Measurements from ENCODE around the gene MAGOHB.
"Not testable (repeated sequence)": the region's sequence is repeated elsewhere in the genome, so short reads cannot be mapped to it uniquely, and the experiment has no call there.

The MAGOHB gene

GRCh38 chr12:10613349-10614055, at the start of gene MAGOHB:
Gene MAGOHB (minus strand): TSS chr12:10613609. CDS start chr12:10613532, 77 bp downstream.
- Mint-ChIP-seq H3K9me3 (no peaks in the 10 kb centered on the region), H3K4me1 (ENCODE audit: low read depth) (peaks cover 48% of the 10 kb centered on the region), H3K4me3 (peak within 1 kb of the TSS; percentile 99), H3K36me3 (ENCODE audit: low read depth) (peaks cover 54% of the 10 kb centered on the region), H3K27ac (peak within 1 kb of the TSS; percentile 100), H3K27me3 (peaks cover 8% of the 10 kb centered on the region)
- peak; percentile 100 for DNase-seq

DNA sequence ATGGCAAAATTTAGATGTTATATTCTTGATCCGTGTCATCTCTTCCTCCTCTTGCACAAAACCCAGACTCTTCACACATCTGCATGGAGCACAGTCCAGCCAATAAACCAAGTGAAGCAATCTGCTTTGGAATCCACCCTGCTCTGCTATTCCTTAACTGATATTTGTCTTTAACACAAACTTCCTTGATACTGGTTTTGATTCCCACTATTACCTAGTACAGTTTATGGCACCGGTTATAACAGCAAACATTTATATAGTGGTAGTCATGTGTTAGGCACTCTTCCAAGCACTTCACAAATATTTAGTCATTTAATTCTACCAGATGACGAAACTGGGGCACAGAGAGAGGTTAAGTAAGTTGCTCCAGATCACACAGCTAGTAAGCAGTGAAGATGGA, 47.9 kb upstream of the MAGOHB start:
- H3K9me3 Mint-ChIP-seq: peaks cover 5% of the 10 kb centered on the region
- no peak overlapping the region for H3K27ac Mint-ChIP-seq
- no peak for DNase-seq
- no peaks in the 10 kb centered on the region for H3K36me3 Mint-ChIP-seq (ENCODE audit: low read depth)
- no peak overlapping the region for H3K4me3 Mint-ChIP-seq
- H3K4me1 Mint-ChIP-seq (ENCODE audit: low read depth): no peaks in the 10 kb centered on the region
- H3K27me3 Mint-ChIP-seq: peaks cover 15% of the 10 kb centered on the region

- Mint-ChIP-seq H3K36me3 (ENCODE audit: low read depth) (no peaks in the 10 kb centered on the region), H3K9me3 (peaks cover 9% of the 10 kb centered on the region), H3K27me3 (peaks cover 12% of the 10 kb centered on the region), H3K27ac (no peak overlapping the region), H3K4me3 (no peak overlapping the region), H3K4me1 (ENCODE audit: low read depth) (no peaks in the 10 kb centered on the region)
- DNase-seq: no peak
Observed at GRCh38 chr12:10654003-10654402, 40.6 kb upstream of the MAGOHB start.

DNA sequence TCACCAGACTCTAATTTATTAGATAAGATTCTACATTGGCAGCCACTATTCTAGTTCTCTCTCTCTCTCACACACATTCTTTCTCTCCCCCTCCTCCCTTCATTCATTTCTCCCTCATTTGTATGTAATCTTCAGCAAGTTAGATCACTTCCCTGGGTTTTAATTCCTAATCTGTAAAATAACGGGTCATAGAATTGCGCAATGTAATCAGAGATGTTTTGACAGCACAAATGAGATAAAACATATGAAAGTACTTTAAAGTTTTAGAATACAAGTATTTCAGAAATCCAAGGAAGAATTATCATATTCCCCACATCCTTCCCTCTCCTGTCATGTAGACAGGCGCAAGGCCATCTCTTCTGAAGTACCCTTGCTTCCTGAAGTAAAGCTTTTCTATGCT, 38.8 kb upstream of the MAGOHB start:
- H3K27ac Mint-ChIP-seq: no peak overlapping the region
- H3K27me3 Mint-ChIP-seq: peaks cover 18% of the 10 kb centered on the region
- peaks cover 15% of the 10 kb centered on the region for H3K9me3 Mint-ChIP-seq
- no peak overlapping the region for H3K4me3 Mint-ChIP-seq
- no peaks in the 10 kb centered on the region for H3K36me3 Mint-ChIP-seq (ENCODE audit: low read depth)
- no peak for DNase-seq
- no peaks in the 10 kb centered on the region for H3K4me1 Mint-ChIP-seq (ENCODE audit: low read depth)

- H3K4me1 Mint-ChIP-seq (ENCODE audit: low read depth); H3K4me3 Mint-ChIP-seq; H3K27ac Mint-ChIP-seq; H3K36me3 Mint-ChIP-seq (ENCODE audit: low read depth); H3K27me3 Mint-ChIP-seq; DNase-seq: not testable (repeated sequence)
- H3K9me3 Mint-ChIP-seq: peaks cover 30% of the 10 kb centered on the region
Observed at GRCh38 chr12:10646576-10646975, 33.2 kb upstream of the MAGOHB start.

DNA sequence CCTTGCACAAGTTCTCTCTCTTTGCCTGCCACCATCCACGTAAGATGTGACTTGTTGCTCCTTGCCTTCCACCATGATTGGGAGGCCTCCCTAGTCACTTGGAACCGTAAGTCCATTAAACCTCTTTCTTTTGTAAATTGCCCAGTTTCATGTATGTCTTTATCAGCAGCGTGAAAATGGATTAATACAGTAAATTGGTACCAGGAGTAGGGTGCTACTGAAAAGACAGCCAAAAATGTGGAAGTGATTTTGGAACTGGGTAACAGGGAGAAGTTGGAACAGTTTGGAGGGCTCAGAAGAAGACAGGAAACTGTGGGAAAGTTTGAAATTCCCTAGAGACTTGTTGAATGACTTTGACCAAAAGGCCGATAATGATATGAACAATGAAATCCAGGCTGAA, 32.5 kb upstream of the MAGOHB start:
- Mint-ChIP-seq H3K36me3 (ENCODE audit: low read depth) (peaks cover 9% of the 10 kb centered on the region), H3K27me3 (peaks cover 9% of the 10 kb centered on the region), H3K4me3 (no peak overlapping the region), H3K9me3 (peaks cover 30% of the 10 kb centered on the region), H3K4me1 (ENCODE audit: low read depth) (no peaks in the 10 kb centered on the region), H3K27ac (no peak overlapping the region)
- no peak for DNase-seq

DNA sequence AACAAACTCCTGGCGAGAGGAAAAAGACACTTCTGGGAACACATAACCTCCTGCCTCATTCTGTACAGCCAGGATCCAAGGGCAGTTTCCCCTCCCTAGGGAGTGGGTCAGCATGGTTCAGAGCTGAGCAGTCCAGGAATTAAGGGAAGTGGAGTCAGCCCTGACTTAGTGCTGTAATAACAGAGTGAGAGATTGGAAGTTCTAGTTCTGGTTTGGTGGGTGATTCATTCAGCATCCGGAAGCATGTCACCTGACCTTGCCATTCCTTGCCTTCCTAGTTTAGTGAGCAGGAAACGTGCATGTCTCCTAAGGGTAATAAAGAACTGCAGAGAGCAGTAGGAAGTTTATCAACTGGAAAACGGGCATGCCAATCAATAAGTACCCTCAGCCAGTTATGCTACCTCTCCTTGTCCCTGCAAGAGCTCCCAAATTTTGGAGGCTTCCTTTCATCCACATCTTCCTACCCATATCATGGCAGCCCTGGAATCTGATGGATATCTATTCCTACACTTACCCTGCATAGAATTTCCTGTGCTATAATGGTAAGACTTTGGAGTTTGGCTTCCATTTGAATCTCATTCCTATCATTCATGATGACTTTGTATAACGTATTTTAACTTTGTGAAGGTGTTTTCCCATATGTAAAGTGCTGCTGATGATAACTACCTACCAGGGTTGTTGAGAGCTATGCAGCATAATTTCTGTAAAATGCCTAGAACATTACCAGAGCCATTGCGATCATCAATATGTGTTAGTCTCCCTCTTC, 28.5 kb upstream of the MAGOHB start:
- H3K4me1 Mint-ChIP-seq (ENCODE audit: low read depth): no peaks in the 10 kb centered on the region
- H3K36me3 Mint-ChIP-seq (ENCODE audit: low read depth): peaks cover 9% of the 10 kb centered on the region
- H3K27ac Mint-ChIP-seq: no peak overlapping the region
- DNase-seq: no peak
- no peak overlapping the region for H3K4me3 Mint-ChIP-seq
- peaks cover 3% of the 10 kb centered on the region for H3K27me3 Mint-ChIP-seq
- peaks cover 25% of the 10 kb centered on the region for H3K9me3 Mint-ChIP-seq

GRCh38 chr12:10638728-10639127, 25.3 kb upstream of the MAGOHB start:
- no peak overlapping the region for H3K27ac Mint-ChIP-seq
- H3K36me3 Mint-ChIP-seq (ENCODE audit: low read depth): no peaks in the 10 kb centered on the region
- no peaks in the 10 kb centered on the region for H3K4me1 Mint-ChIP-seq (ENCODE audit: low read depth)
- H3K9me3 Mint-ChIP-seq: no peaks in the 10 kb centered on the region
- DNase-seq: no peak
- H3K27me3 Mint-ChIP-seq: peaks cover 7% of the 10 kb centered on the region
- H3K4me3 Mint-ChIP-seq: no peak overlapping the region

DNA sequence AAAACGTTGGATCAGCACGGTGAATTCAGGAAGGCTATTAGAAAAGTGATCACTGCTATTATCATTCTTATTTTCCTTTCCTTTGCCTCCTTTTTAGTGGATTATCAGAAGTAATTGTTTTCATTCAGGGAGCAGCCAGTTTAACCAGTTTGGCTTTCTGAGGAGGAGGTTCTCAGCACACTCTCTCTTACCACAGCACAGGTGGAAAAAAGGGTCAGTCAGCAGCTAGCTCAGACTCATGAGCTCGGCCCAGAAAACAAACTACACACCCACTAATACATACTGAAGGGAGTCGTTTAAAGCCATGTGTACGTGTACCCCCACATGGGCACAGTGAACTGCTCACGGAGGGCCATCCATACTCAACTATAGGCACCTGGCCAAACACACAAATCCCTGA, 23.2 kb upstream of the MAGOHB start:
- no peak for DNase-seq
- Mint-ChIP-seq H3K9me3 (no peaks in the 10 kb centered on the region), H3K36me3 (ENCODE audit: low read depth) (no peaks in the 10 kb centered on the region), H3K4me1 (ENCODE audit: low read depth) (no peaks in the 10 kb centered on the region), H3K27ac (no peak overlapping the region), H3K27me3 (peaks cover 4% of the 10 kb centered on the region), H3K4me3 (no peak overlapping the region)

DNA sequence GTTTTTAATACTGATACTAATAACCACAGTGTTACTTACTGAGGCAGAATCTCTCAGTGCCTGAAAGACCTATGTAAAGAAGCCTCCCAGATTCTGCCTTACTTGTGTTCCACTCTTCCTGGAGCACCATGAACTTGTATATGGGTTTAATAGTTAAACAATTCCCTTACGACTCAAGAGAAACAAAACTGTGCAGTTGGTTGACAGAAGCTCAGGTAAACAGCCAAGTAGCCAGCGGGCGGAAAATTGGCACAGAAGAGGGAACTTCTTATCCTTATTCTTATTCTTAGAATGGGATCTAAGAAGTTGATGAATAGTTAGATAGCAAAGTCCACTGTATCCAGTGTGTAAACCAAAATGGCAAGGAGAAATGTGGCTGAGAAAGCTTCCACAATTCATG, 22.7 kb upstream of the MAGOHB start:
- Mint-ChIP-seq H3K9me3 (no peaks in the 10 kb centered on the region), H3K4me1 (ENCODE audit: low read depth) (no peaks in the 10 kb centered on the region), H3K36me3 (ENCODE audit: low read depth) (no peaks in the 10 kb centered on the region), H3K27me3 (peaks cover 4% of the 10 kb centered on the region), H3K27ac (no peak overlapping the region), H3K4me3 (no peak overlapping the region)
- no peak for DNase-seq

- Mint-ChIP-seq H3K9me3 (no peaks in the 10 kb centered on the region), H3K27ac (no peak overlapping the region), H3K27me3 (peaks cover 4% of the 10 kb centered on the region), H3K4me3 (no peak overlapping the region), H3K36me3 (ENCODE audit: low read depth) (no peaks in the 10 kb centered on the region), H3K4me1 (ENCODE audit: low read depth) (no peaks in the 10 kb centered on the region)
- DNase-seq: no peak
Observed at GRCh38 chr12:10635306-10635705, 21.9 kb upstream of the MAGOHB start.

GRCh38 chr12:10634427-10634826, 21.0 kb upstream of the MAGOHB start:
- no peak overlapping the region for H3K27ac Mint-ChIP-seq
- no peak for DNase-seq
- H3K4me3 Mint-ChIP-seq: no peak overlapping the region

GRCh38 chr12:10633541-10633940, 20.1 kb upstream of the MAGOHB start:
- no peak overlapping the region for H3K27ac Mint-ChIP-seq
- no peak for DNase-seq
- H3K4me3 Mint-ChIP-seq: no peak overlapping the region
- H3K9me3 Mint-ChIP-seq: no peaks in the 10 kb centered on the region
- H3K27me3 Mint-ChIP-seq: peaks cover 4% of the 10 kb centered on the region
- H3K4me1 Mint-ChIP-seq (ENCODE audit: low read depth): no peaks in the 10 kb centered on the region
- no peaks in the 10 kb centered on the region for H3K36me3 Mint-ChIP-seq (ENCODE audit: low read depth)

More at GRCh38 chr12:10634427-10634826, 21.0 kb upstream of the MAGOHB start:
- Mint-ChIP-seq H3K4me1 (ENCODE audit: low read depth) (no peaks in the 10 kb centered on the region), H3K9me3 (no peaks in the 10 kb centered on the region), H3K27me3 (peaks cover 4% of the 10 kb centered on the region), H3K36me3 (ENCODE audit: low read depth) (no peaks in the 10 kb centered on the region)

DNA sequence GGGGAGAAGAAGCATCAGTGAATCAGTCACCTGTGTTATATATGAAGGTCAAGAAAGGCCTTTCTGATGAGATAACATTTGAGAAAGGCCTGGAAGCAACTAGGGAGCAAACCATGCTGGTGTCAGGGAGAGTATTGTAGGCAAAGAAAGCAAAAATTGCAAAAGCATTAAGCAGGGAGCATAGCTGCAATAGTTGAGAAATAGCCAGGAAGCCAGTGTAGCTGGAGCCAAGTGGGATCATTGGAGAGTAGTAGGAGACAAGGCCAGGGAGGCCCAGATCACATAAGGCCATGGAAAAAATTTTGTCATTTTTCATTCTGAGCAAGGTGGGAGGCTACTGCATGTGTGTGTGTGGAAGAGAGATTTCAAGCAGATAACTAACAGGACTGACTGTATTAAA, 18.8 kb upstream of the MAGOHB start:
- Mint-ChIP-seq H3K4me1 (ENCODE audit: low read depth) (no peaks in the 10 kb centered on the region), H3K27me3 (peaks cover 4% of the 10 kb centered on the region), H3K36me3 (ENCODE audit: low read depth) (no peaks in the 10 kb centered on the region), H3K4me3 (no peak overlapping the region), H3K9me3 (no peaks in the 10 kb centered on the region), H3K27ac (no peak overlapping the region)
- DNase-seq: no peak

DNA sequence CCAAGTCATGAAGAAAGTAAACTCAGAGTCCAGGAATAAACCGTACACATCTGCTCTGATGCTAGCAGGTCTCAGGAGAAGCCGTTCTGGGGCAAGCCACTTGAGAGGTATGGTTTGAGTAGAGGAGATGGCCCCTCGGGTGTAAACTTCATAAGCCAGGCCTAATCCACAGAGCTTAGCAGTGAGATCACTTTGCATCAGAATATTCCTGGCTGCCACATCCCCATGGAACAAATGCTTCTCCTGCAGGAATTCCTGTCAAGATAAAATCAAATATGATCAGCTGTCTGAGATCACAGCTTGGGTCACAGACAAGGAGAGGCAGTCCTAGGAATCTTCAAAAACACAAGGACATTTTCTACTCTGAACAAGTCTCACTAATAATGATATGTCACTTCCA, 11.2 kb upstream of the MAGOHB start:
- Mint-ChIP-seq H3K9me3 (no peaks in the 10 kb centered on the region), H3K36me3 (ENCODE audit: low read depth) (no peaks in the 10 kb centered on the region), H3K27ac (no peak overlapping the region), H3K4me1 (ENCODE audit: low read depth) (no peaks in the 10 kb centered on the region), H3K4me3 (no peak overlapping the region), H3K27me3 (peaks cover 18% of the 10 kb centered on the region)
- DNase-seq: no peak

Data from activated T-cell treated with anti-CD3 and anti-CD28 coated beads, Interleukin-2, amount 50 U/mL, for 24 hours (primary cell).